Measurements from ENCODE around the gene PCSK2.

- TF ChIP-seq POLR2AphosphoS5 (IDR thresholded peaks at IDR 0.05) (no peak), CTCF (IDR thresholded peaks at IDR 0.05) (no peak)
Measured at GRCh38 chr20:17530716-17531664, 304.1 kb downstream of the PCSK2 start, which contains the start of gene BFSP1.
